ENCODE data around the gene PRPF40B.

The PRPF40B gene

GRCh38 chr12:49662998-49663843, 39.9 kb downstream of the PRPF40B start:
- no peak for TF ChIP-seq ZFX (IDR thresholded peaks at IDR 0.05)
- TF ChIP-seq, protein P1, sequence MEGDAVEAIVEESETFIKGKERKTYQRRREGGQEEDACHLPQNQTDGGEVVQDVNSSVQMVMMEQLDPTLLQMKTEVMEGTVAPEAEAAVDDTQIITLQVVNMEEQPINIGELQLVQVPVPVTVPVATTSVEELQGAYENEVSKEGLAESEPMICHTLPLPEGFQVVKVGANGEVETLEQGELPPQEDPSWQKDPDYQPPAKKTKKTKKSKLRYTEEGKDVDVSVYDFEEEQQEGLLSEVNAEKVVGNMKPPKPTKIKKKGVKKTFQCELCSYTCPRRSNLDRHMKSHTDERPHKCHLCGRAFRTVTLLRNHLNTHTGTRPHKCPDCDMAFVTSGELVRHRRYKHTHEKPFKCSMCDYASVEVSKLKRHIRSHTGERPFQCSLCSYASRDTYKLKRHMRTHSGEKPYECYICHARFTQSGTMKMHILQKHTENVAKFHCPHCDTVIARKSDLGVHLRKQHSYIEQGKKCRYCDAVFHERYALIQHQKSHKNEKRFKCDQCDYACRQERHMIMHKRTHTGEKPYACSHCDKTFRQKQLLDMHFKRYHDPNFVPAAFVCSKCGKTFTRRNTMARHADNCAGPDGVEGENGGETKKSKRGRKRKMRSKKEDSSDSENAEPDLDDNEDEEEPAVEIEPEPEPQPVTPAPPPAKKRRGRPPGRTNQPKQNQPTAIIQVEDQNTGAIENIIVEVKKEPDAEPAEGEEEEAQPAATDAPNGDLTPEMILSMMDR (conservative IDR thresholded peaks at IDR 0.05) = no peak
- no peak overlapping the region for H3K27ac ChIP-seq

- no peak for TF ChIP-seq ZFX (IDR thresholded peaks at IDR 0.05)
- TF ChIP-seq, protein P1 (conservative IDR thresholded peaks at IDR 0.05) = no peak
- no peak overlapping the region for H3K27ac ChIP-seq
Observed at GRCh38 chr12:49664167-49664566, 40.8 kb downstream of the PRPF40B start.

- TF ChIP-seq ZFX (IDR thresholded peaks at IDR 0.05) = no peak
- TF ChIP-seq, protein P1 (conservative IDR thresholded peaks at IDR 0.05) = no peak
- H3K27ac ChIP-seq = no peak overlapping the region
Observed at GRCh38 chr12:49664591-49665239, 41.4 kb downstream of the PRPF40B start.

DNA sequence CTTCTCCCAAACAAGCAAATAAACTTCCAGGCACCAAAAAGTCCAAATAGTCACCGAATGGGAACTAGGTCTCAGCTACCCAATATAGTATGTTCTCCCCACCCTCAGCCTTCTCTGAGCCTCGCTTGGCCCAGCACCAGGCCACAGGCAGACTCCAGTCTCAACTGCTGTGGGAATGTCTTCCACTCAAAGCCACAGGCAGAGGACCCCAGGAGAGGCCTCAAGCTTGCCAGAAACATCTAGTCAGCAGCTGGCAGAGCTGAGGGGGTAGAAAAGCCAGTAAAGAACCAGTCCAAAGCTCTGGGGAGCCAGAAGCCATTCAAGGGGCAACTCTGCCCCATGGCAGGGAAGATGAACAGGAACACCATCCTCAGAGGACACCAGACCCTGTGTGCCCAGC, 42.0 kb downstream of the PRPF40B start:
- no peak for TF ChIP-seq ZFX (IDR thresholded peaks at IDR 0.05)
- TF ChIP-seq, protein P1 (conservative IDR thresholded peaks at IDR 0.05) = no peak
- no peak overlapping the region for H3K27ac ChIP-seq

GRCh38 chr12:49666176-49666575, 42.8 kb downstream of the PRPF40B start:
- TF ChIP-seq, protein P1 (conservative IDR thresholded peaks at IDR 0.05) = no peak
- no peak for TF ChIP-seq ZFX (IDR thresholded peaks at IDR 0.05)
- H3K27ac ChIP-seq = no peak overlapping the region

DNA sequence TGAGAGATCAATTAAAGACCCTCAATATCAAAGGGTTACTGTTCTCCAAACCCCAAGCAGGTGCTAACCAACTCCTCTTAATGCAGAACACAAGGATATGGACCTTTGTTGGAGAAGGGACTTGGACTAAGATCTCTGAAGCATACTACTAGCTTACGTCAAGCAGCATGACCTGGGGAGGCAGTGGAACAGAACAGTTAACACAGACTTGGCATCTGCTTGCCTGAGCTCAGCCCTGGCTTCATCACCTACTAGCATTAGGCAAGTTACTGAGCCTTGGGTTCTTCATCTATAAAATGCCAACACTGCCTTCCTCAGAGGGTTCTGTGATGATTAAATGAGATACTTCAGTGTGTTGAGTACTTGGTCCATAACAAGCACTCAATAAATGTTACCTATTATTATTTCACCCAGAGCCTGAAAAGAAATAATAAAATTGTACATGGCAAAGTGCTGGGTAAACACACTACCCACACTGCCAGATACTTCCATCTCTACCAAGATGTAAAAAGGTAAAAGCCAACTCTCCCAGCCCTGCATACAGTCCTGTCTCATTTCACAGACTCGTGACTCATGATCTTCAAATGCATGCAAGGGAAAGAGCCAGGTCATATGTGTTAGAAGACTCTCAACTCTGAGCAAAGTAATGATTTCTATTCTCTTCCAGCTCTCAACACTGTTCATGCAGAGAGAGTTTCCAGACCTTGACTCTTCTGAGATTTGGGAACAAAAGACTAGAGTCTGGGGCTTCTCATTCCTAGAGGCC, 44.1 kb downstream of the PRPF40B start:
- TF ChIP-seq, protein P1 (conservative IDR thresholded peaks at IDR 0.05) = no peak
- TF ChIP-seq ZFX (IDR thresholded peaks at IDR 0.05) = no peak
- no peak overlapping the region for H3K27ac ChIP-seq
